DND-41 (cell line): ENCODE measurements around the gene ULBP3.
"Not testable (repeated sequence)": the region's sequence is repeated elsewhere in the genome, so short reads cannot be mapped to it uniquely, and the experiment has no call there.

Experiments
- CTCF ChIP-seq: IDR thresholded peaks from 2 replicates; pipeline ENCODE4 v1.5.1; 2012; ENCODE audit warnings: borderline replicate concordance, low read length, moderate library complexity, mild to moderate bottlenecking; ENCODE audit not compliant: poor library complexity, severe bottlenecking; ENCODE audit errors: extremely low read depth
- EZH2 ChIP-seq: IDR thresholded peaks from 3 replicates; pipeline ENCODE4 v1.6.1; 2012; ENCODE audit warnings: borderline replicate concordance, low read depth, mild to moderate bottlenecking, moderate library complexity, low read length, inconsistent platforms; ENCODE audit not compliant: severe bottlenecking

- not testable (repeated sequence) for TF ChIP-seq CTCF, EZH2
Observed at GRCh38 chr6:150013785-150014622, 54.9 kb downstream of the ULBP3 start.
